Measurements from ENCODE around the gene AGO3.

AGO3 gene

DNA sequence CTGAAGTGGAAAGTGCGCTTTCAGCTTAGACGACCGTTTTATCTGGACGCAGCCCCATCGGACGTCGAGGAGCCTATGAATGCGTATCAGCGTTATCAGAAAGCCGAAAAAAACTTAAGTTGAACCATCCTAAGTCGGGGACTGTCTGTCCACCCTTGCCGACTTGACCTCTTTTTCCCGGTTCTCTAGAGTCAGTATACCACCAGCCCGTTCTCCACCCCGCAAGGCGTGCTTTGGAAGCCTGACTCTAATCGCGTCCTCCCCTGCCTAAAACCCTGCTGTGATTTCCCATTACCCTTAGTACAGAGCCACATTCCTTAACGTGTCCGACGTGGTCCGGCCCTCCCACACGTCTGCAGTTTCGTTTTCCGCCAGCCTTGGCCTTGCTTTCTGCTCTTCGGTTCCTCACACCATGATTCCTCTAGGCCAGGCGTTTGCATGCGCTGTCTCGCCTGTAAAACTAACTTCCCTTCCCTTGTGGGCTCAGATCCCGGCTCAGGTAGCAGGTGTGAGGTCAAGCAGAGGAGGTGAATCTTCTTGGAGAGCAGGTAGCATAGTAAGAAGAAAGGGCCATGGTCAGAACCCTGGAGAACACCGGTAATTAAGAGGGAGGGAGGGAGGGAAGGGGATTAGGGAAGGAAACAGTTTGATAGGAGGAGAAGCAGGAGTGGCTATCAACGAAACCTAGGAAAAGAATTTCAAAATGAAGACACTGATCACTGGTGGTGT is 158.7 kb downstream of the AGO3 start:
- H3K4me1 Mint-ChIP-seq, result peaks cover 20% of the 10 kb centered on the region
- peaks cover 54% of the 10 kb centered on the region for H3K36me3 Mint-ChIP-seq
- DNase-seq (ENCODE audit: low spot score in 2 of 2) (no peak), ATAC-seq (no peak)
- H3K4me3 Mint-ChIP-seq, result peak overlapping the region; percentile 92
- H3K9me3 Mint-ChIP-seq, result no peaks in the 10 kb centered on the region
- peak overlapping the region; percentile 96 for H3K27ac Mint-ChIP-seq

DNA sequence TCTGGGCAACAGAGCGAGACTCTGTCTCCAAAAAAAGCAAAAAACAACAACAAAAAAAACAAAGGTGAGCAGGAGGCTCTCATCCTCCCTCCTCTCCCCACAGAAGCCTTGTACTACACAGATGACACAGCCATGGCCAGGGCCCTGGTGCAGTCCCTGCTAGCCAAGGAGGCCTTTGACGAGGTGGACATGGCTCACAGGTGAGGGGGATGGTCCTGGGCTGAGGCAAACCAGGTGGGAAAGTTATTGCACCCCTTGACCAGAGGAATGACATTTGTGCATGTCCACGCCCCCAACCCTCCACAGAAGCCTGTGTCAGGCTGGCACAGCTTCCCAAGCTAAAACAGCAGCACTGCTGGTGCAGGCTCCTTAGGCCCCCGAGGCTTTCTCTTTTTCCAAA is 160.2 kb downstream of the AGO3 start:
- H3K27ac Mint-ChIP-seq, result peak overlapping the region; percentile 43
- no peaks in the 10 kb centered on the region for H3K9me3 Mint-ChIP-seq
- DNase-seq (ENCODE audit: low spot score in 2 of 2), result no peak
- no peak for ATAC-seq
- peaks cover 20% of the 10 kb centered on the region for H3K4me1 Mint-ChIP-seq
- peaks cover 70% of the 10 kb centered on the region for H3K36me3 Mint-ChIP-seq
- no peak overlapping the region for H3K4me3 Mint-ChIP-seq

DNA sequence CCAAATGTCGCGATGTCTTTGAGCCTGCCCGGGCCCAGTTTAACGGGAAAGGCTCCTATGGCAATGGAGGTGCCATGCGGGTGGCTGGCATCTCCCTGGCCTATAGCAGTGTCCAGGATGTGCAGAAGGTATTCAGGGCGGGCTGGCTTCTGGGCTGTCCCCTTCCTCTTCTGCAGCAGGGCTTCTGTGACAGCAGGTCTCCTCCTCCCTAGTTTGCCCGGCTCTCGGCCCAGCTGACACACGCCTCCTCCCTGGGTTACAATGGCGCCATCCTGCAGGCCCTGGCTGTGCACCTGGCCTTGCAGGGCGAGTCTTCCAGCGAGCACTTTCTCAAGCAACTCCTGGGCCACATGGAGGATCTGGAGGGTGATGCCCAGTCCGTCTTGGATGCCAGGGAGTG is 160.8 kb downstream of the AGO3 start:
- Mint-ChIP-seq H3K4me3 (no peak overlapping the region), H3K36me3 (peaks cover 76% of the 10 kb centered on the region), H3K27ac (peak overlapping the region; percentile 43), H3K4me1 (peaks cover 20% of the 10 kb centered on the region), H3K9me3 (no peaks in the 10 kb centered on the region)
- no peak for DNase-seq (ENCODE audit: low spot score in 2 of 2)
- ATAC-seq, result no peak

DNA sequence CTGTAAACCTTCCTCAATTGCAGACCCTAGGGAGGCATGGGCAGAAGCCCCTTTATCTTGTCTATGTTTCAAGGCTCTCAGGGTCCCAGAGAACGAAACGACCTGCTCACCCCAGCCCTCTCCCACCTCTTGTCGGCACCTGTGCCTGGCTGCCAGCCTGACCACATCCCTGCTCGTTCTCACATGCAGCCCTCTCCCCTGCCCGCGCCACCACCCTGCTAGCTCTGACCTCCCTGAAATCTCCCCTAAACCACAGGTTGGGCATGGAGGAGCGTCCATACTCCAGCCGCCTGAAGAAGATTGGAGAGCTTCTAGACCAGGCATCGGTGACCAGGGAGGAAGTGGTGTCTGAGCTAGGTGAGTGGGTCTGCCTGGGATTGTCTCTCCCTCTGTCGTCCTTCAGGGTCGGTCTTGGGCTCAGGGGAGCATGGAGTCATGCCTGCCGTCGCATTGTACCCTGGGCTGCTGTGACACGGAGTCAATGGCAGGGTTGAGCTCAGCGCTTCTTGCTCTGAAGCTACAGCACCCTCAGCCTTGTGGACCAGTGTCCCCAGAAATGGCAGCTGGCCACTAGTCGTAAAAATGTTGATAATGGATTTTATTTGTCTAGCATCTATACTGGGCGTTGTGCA is 161.4 kb downstream of the AGO3 start:
- Mint-ChIP-seq H3K36me3 (peaks cover 78% of the 10 kb centered on the region), H3K4me3 (no peak overlapping the region), H3K27ac (no peak overlapping the region), H3K4me1 (peaks cover 20% of the 10 kb centered on the region), H3K9me3 (no peaks in the 10 kb centered on the region)
- DNase-seq (ENCODE audit: low spot score in 2 of 2) (no peak), ATAC-seq (no peak)

GRCh38 chr1:36092798-36093185 is 161.9 kb downstream of the AGO3 start:
- H3K9me3 Mint-ChIP-seq, result no peaks in the 10 kb centered on the region
- no peak overlapping the region for H3K4me3 Mint-ChIP-seq
- H3K36me3 Mint-ChIP-seq, result peaks cover 78% of the 10 kb centered on the region
- peak overlapping the region; percentile 71 for H3K27ac Mint-ChIP-seq
- H3K4me1 Mint-ChIP-seq, result peaks cover 20% of the 10 kb centered on the region
- ATAC-seq, result no peak
- no peak for DNase-seq (ENCODE audit: low spot score in 2 of 2)

DNA sequence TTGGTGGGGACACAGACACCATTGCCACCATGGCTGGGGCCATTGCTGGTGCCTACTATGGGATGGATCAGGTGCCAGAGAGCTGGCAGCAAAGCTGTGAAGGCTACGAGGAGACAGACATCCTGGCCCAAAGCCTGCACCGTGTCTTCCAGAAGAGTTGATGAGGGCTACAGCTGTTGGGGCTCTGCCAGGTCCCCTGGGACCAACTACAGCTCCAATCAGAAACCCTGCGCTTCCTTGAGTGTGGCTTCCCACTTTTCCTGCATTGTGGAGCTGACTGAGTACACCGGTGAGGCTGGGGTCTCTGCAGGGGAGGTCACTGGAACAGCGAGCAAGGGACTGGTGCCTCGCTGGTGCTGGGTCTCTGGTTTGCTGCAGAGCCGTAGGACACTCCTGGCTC is 162.3 kb downstream of the AGO3 start:
- peaks cover 20% of the 10 kb centered on the region for H3K4me1 Mint-ChIP-seq
- peaks cover 78% of the 10 kb centered on the region for H3K36me3 Mint-ChIP-seq
- ATAC-seq, result no peak
- peak overlapping the region; percentile 71 for H3K27ac Mint-ChIP-seq
- DNase-seq (ENCODE audit: low spot score in 2 of 2), result no peak
- no peak overlapping the region for H3K4me3 Mint-ChIP-seq
- H3K9me3 Mint-ChIP-seq, result no peaks in the 10 kb centered on the region

DNA sequence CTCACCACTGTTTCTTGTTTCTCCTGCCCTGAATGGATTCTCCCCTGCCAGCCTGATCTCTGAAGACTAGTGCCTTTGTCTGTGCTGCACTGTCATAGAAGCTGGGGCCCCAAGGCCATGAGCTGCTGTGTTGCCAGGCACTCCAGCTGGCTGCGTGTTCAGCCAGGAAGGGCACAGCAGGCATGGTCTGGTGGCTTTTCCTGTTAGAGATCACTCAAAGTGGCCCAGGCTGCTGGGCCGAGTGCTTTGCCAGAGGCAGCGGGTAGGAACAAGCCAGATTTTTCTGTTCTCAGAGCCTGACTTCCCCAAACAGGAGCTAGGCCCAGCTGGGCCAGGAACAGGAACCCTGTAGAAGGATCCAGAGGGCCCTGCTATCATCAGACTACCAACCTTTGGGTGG is 163.0 kb downstream of the AGO3 start:
- no peak overlapping the region for H3K4me3 Mint-ChIP-seq
- H3K27ac Mint-ChIP-seq, result no peak overlapping the region
- H3K4me1 Mint-ChIP-seq, result peaks cover 20% of the 10 kb centered on the region
- no peaks in the 10 kb centered on the region for H3K9me3 Mint-ChIP-seq
- DNase-seq (ENCODE audit: low spot score in 2 of 2) (no peak), ATAC-seq (no peak)
- peaks cover 78% of the 10 kb centered on the region for H3K36me3 Mint-ChIP-seq

DNA sequence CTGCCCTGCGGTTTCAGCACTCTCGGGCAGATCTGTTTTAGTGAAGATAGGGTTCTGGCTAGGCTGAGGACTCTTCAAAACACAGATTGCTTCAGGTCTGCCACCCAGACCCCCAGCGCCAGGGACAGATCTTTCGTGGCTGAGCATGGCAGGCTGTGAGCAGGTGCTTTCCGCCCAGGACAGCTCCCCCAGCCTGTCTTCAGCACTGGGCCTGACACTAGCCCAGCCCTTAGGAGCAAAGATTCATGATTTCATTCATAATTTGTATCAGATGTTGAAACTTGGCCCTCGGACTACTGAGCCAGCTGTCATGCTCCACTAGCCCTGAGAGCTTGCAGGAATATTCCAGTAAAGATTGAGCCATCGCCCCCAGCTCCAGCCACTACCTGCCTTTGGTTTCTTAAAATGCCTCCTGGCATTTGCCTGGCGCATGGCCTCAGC is 163.7 kb downstream of the AGO3 start:
- peaks cover 15% of the 10 kb centered on the region for H3K4me1 Mint-ChIP-seq
- H3K4me3 Mint-ChIP-seq, result no peak overlapping the region
- no peak overlapping the region for H3K27ac Mint-ChIP-seq
- no peak for ATAC-seq
- DNase-seq (ENCODE audit: low spot score in 2 of 2), result no peak
- H3K9me3 Mint-ChIP-seq, result no peaks in the 10 kb centered on the region
- peaks cover 73% of the 10 kb centered on the region for H3K36me3 Mint-ChIP-seq

- Mint-ChIP-seq H3K36me3 (peaks cover 60% of the 10 kb centered on the region), H3K4me1 (peaks cover 8% of the 10 kb centered on the region), H3K9me3 (no peaks in the 10 kb centered on the region), H3K27ac (peak overlapping the region; percentile 63), H3K4me3 (no peak overlapping the region)
- no peak for DNase-seq (ENCODE audit: low spot score in 2 of 2)
- ATAC-seq, result no peak
Measured at GRCh38 chr1:36095760-36096405, 165.0 kb downstream of the AGO3 start.

DNA sequence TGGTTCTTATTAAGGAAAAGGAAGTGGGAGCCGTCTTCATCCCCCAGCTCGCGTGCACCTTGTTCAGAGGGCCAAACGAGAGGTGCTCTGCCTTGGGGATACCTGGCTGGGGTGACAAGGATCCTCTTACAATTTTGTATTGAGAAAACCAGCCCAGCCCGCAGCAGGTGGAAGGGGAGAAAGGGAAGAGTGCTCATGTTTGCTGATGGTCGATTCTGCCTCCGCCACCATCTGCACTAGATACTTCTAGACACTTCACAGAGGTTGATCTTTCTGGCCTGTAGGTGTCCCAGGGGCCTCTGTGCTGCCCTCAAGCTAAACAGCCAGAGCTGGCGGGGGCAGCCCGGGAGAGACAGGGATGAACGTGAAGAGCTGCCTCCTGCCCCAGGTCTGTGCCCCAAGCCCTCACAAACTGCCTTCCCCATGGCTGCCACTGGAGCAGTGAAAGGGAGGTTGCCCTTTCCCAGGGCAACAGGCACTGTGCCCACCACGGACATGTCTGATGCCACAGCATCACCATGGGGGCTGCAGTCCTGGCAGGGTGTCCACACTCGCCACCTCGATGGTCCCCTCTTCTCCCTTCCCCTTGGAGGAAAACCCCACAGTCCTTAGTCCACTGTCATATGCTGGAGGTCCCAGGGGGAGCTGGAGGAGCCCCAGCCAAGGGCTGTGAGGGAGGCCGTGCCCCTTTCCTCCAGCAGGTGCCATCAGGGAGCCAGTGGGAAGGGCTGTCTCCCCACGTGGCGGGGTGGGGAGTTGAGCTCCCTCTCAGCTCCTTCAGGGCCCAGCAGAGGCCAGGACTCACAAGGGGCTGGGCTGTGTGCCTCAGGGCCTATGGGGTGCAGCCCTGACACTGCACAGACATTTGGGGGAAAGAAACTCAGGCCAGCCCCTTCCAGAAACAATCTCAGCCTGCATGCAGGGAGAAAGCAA is 165.9 kb downstream of the AGO3 start:
- H3K4me1 Mint-ChIP-seq, result peaks cover under 1% of the 10 kb centered on the region
- peak overlapping the region; percentile 63 for H3K27ac Mint-ChIP-seq
- peaks cover 51% of the 10 kb centered on the region for H3K36me3 Mint-ChIP-seq
- DNase-seq (ENCODE audit: low spot score in 2 of 2), result no peak
- no peaks in the 10 kb centered on the region for H3K9me3 Mint-ChIP-seq
- no peak overlapping the region for H3K4me3 Mint-ChIP-seq
- peak; percentile 17 for ATAC-seq

DNA sequence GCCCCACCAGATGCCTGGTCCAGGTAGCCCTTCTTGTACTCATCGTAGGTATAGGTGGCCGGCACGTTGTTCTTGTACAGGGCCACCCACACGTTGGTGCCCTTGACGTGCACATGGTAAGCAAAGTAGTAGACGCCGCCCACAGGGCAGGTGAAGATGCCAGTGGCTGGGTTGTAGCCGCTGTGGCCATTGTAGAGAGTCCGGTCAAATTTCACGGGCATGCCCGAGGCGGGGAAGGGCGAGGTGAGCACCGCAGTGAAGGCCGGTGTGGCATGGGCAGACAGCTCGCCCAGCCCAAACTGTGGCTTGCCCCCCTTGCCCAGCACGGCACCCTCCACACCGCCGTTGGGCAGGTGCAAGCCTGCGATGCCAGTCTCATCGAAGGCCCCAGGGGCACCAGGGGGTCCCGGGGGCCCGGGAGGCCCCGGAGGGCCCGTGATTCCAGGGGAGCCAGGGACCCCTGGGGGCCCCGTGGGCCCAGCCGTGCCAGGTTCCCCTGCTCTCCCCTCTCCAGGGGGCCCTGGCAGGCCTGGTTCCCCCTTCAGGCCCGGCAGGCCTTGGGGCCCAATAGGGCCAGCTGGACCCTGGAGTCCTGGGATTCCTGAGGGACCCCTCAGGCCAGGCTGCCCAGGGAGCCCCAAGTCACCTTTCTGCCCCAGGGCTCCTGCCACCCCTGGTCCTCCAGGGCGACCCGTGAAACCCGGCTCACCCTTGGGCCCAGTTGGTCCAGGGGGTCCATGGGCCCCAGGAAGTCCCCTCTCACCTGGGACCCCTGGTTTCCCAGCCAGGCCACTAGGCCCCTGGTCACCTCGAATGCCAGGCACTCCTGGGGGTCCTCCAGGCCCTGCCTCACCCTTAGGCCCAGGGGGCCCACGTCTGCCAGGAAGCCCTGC is 167.0 kb downstream of the AGO3 start:
- ATAC-seq (no peak), DNase-seq (ENCODE audit: low spot score in 2 of 2) (no peak)
- Mint-ChIP-seq H3K36me3 (peaks cover 40% of the 10 kb centered on the region), H3K9me3 (no peaks in the 10 kb centered on the region), H3K4me1 (no peaks in the 10 kb centered on the region), H3K4me3 (no peak overlapping the region), H3K27ac (peak overlapping the region; percentile 63)

GRCh38 chr1:36098650-36099365 is 167.9 kb downstream of the AGO3 start:
- ATAC-seq, result no peak
- H3K4me1 Mint-ChIP-seq, result no peaks in the 10 kb centered on the region
- no peak for DNase-seq (ENCODE audit: low spot score in 2 of 2)
- no peak overlapping the region for H3K27ac Mint-ChIP-seq
- H3K36me3 Mint-ChIP-seq, result peaks cover 31% of the 10 kb centered on the region
- no peaks in the 10 kb centered on the region for H3K9me3 Mint-ChIP-seq
- no peak overlapping the region for H3K4me3 Mint-ChIP-seq

- Mint-ChIP-seq H3K4me1 (no peaks in the 10 kb centered on the region), H3K27ac (peak overlapping the region; percentile 74), H3K4me3 (no peak overlapping the region), H3K36me3 (peaks cover 21% of the 10 kb centered on the region), H3K9me3 (no peaks in the 10 kb centered on the region)
- peak; percentile 70 to 87 for DNase-seq (ENCODE audit: low spot score in 2 of 2)
- ATAC-seq, result peak; percentile 87
Measured at GRCh38 chr1:36099681-36100341, 168.9 kb downstream of the AGO3 start.

All from stimulated activated effector memory CD8-positive, alpha-beta T cell treated with anti-CD3 and anti-CD28 coated beads, Interleukin-12 subunit alpha, Interleukin-12 subunit beta, amount 100 ng/mL, for 72 hours (primary cell).